ENCODE results near the gene MED13L. TPM values are rescaled to one million over a fixed set of nuclear protein-coding genes. Genes with fewer than 3 reads are reported as not detected.

MED13L gene
- total and polyA plus RNA-seq, 2 donors (not counting 1 experiment from before 2014, with no cell fraction given): 56.5 to 97.3 TPM

DNA sequence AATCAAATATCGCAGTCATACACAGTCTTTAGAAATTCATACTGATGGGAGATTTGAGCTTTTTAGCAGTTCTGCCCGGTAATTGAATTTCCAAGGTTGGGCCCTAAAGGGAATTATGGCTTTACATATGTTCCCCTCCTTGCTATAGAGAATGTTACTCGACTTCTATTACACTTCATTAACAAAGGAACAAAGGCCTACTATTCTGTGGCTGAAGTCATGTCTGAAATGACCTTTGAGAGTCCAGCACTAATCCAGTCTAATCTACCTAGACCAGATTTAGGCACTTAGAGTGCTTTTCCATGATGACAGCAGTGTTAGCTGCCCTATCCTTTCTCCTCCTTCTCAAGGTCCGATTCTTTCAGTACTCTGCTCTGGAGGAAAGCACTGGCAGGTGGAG, 305.3 kb downstream of the MED13L start:
- Histone ChIP-seq H3K36me3 (ENCODE audit: control insufficient read depth, insufficient read depth, low read length) (peaks cover 8% of the 10 kb centered on the region), H3K4me1 (ENCODE audit: control insufficient read depth, extremely low read depth, insufficient read depth, low read length) (peaks cover 4% of the 10 kb centered on the region), H3K4me3 (replicated peaks in 1 of 4; ENCODE audit: control extremely low read depth in 1 of 4, insufficient read depth in 1 of 4, low read depth in 3 of 4, low read length in 4 of 4) (no peak overlapping the region), H4K20me1 (ENCODE audit: control insufficient read depth, extremely low read depth, insufficient read depth, low read length) (no peaks in the 10 kb centered on the region), H3K4me2 (ENCODE audit: extremely low read depth, insufficient read depth, low read length) (no peak overlapping the region), H2AFZ (ENCODE audit: low read length) (no peak overlapping the region), H3K9ac (ENCODE audit: insufficient read depth, low read length) (no peak overlapping the region), H3K27ac (ENCODE audit: insufficient read depth, low read length) (no peak overlapping the region), H3K9me3 (ENCODE audit: control insufficient read depth, insufficient read depth, low read depth, low read length) (no peaks in the 10 kb centered on the region), H3K27me3 (ENCODE audit: control insufficient read depth, insufficient read depth, low read length) (no peaks in the 10 kb centered on the region), H3K79me2 (ENCODE audit: control insufficient read depth, insufficient read depth, low read length) (no peaks in the 10 kb centered on the region)
- no peak for TF ChIP-seq EZH2 (IDR thresholded peaks at IDR 0.05; ENCODE audit: low read length, missing control alignments)
- TF ChIP-seq, protein P1, sequence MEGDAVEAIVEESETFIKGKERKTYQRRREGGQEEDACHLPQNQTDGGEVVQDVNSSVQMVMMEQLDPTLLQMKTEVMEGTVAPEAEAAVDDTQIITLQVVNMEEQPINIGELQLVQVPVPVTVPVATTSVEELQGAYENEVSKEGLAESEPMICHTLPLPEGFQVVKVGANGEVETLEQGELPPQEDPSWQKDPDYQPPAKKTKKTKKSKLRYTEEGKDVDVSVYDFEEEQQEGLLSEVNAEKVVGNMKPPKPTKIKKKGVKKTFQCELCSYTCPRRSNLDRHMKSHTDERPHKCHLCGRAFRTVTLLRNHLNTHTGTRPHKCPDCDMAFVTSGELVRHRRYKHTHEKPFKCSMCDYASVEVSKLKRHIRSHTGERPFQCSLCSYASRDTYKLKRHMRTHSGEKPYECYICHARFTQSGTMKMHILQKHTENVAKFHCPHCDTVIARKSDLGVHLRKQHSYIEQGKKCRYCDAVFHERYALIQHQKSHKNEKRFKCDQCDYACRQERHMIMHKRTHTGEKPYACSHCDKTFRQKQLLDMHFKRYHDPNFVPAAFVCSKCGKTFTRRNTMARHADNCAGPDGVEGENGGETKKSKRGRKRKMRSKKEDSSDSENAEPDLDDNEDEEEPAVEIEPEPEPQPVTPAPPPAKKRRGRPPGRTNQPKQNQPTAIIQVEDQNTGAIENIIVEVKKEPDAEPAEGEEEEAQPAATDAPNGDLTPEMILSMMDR (conservative IDR thresholded peaks at IDR 0.05 in 1 of 2, IDR thresholded peaks at IDR 0.05 in 1 of 2; ENCODE audit: low read depth in 1 of 2, low read length in 2 of 2): no peak
- no peak for DNase-seq (ENCODE audit: low read depth in 2 of 2)

DNA sequence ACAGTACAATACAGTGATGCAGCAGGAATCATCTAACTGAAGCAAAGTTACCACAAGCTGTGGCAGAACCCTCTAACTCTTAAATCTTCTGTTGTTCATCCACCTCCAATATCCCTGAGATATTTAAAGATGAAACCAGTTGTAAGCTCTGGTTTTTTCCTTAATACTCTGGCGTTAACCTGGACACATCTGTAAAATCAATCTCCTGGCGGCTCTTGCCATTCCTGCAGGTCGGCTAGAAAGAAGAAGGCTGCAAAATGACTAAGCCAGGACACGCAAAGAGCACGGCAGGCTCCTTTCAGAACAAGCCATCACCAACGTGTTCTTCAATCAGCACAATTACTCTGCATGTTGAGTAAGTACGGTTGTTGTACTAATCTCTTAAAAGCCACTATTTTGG, 309.3 kb downstream of the MED13L start:
- Histone ChIP-seq H3K4me2 (ENCODE audit: extremely low read depth, insufficient read depth, low read length) (no peak overlapping the region), H2AFZ (ENCODE audit: low read length) (no peak overlapping the region), H3K4me3 (replicated peaks in 1 of 4; ENCODE audit: control extremely low read depth in 1 of 4, insufficient read depth in 1 of 4, low read depth in 3 of 4, low read length in 4 of 4) (no peak overlapping the region), H3K4me1 (ENCODE audit: control insufficient read depth, extremely low read depth, insufficient read depth, low read length) (peaks cover 7% of the 10 kb centered on the region), H4K20me1 (ENCODE audit: control insufficient read depth, extremely low read depth, insufficient read depth, low read length) (no peaks in the 10 kb centered on the region), H3K27ac (ENCODE audit: insufficient read depth, low read length) (no peak overlapping the region), H3K9me3 (ENCODE audit: control insufficient read depth, insufficient read depth, low read depth, low read length) (no peaks in the 10 kb centered on the region), H3K9ac (ENCODE audit: insufficient read depth, low read length) (no peak overlapping the region), H3K36me3 (ENCODE audit: control insufficient read depth, insufficient read depth, low read length) (peaks cover 8% of the 10 kb centered on the region), H3K79me2 (ENCODE audit: control insufficient read depth, insufficient read depth, low read length) (no peaks in the 10 kb centered on the region), H3K27me3 (ENCODE audit: control insufficient read depth, insufficient read depth, low read length) (no peaks in the 10 kb centered on the region)
- DNase-seq (ENCODE audit: low read depth in 2 of 2): no peak
- TF ChIP-seq EZH2 (IDR thresholded peaks at IDR 0.05; ENCODE audit: low read length, missing control alignments): no peak
- TF ChIP-seq, protein P1 (conservative IDR thresholded peaks at IDR 0.05 in 1 of 2, IDR thresholded peaks at IDR 0.05 in 1 of 2; ENCODE audit: low read depth in 1 of 2, low read length in 2 of 2): no peak

DNA sequence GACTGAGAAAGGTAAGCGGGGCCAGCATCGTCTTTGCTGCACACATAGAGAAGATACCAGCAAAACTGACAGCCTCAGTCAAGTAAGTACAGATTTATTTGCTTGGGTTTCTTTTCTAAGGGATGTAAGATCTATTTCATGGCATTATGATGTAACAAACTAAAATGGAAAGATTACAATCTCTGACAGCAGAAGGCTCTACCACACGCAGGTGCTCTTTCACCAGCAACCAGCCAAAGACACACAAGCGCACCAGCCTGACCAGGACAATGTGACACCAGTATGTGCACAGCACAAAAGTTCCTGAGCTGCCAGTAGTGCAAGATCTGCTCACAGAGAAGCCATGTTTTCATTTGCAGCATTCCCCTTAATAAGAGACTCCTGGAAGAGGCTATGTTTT, 311.1 kb downstream of the MED13L start:
- no peaks in the 10 kb centered on the region for H3K79me2 ChIP-seq (ENCODE audit: control insufficient read depth, insufficient read depth, low read length)
- H3K9me3 ChIP-seq (ENCODE audit: control insufficient read depth, insufficient read depth, low read depth, low read length): no peaks in the 10 kb centered on the region
- no peak overlapping the region for H3K9ac ChIP-seq (ENCODE audit: insufficient read depth, low read length)
- H2AFZ ChIP-seq (ENCODE audit: low read length): no peak overlapping the region
- TF ChIP-seq EZH2 (IDR thresholded peaks at IDR 0.05; ENCODE audit: low read length, missing control alignments): no peak
- TF ChIP-seq, protein P1 (conservative IDR thresholded peaks at IDR 0.05 in 1 of 2, IDR thresholded peaks at IDR 0.05 in 1 of 2; ENCODE audit: low read depth in 1 of 2, low read length in 2 of 2): no peak
- H4K20me1 ChIP-seq (ENCODE audit: control insufficient read depth, extremely low read depth, insufficient read depth, low read length): no peaks in the 10 kb centered on the region
- no peak overlapping the region for H3K4me3 ChIP-seq (replicated peaks in 1 of 4; ENCODE audit: control extremely low read depth in 1 of 4, insufficient read depth in 1 of 4, low read depth in 3 of 4, low read length in 4 of 4)
- H3K27me3 ChIP-seq (ENCODE audit: control insufficient read depth, insufficient read depth, low read length): no peaks in the 10 kb centered on the region
- peaks cover 13% of the 10 kb centered on the region for H3K4me1 ChIP-seq (ENCODE audit: control insufficient read depth, extremely low read depth, insufficient read depth, low read length)
- no peak overlapping the region for H3K4me2 ChIP-seq (ENCODE audit: extremely low read depth, insufficient read depth, low read length)
- H3K27ac ChIP-seq (ENCODE audit: insufficient read depth, low read length): no peak overlapping the region
- no peak for DNase-seq (ENCODE audit: low read depth in 2 of 2)
- H3K36me3 ChIP-seq (ENCODE audit: control insufficient read depth, insufficient read depth, low read length): peaks cover 8% of the 10 kb centered on the region
